Measurements from ENCODE around the gene MITD1.
"Not testable (repeated sequence)": the region's sequence is repeated elsewhere in the genome, so short reads cannot be mapped to it uniquely, and the experiment has no call there.

The MITD1 gene

GRCh38 chr2:99180755-99181623 is at the start of gene MITD1, which contains the start of gene MRPL30:
TSS of gene MITD1 (minus strand) at chr2:99181058. CDS start at chr2:99180981, 77 bp downstream.
TSS of gene MRPL30 (plus strand) at chr2:99181184. CDS start at chr2:99186204, 5,020 bp downstream.
- DNase-seq, result peak; percentile 69 to 77 (median 76)

- DNase-seq, result no peak
Observed at GRCh38 chr2:99217929-99218501, 37.2 kb upstream of the MITD1 start.

- no peak for DNase-seq
Observed at GRCh38 chr2:99216096-99216495, 35.2 kb upstream of the MITD1 start.

- DNase-seq, result no peak
Observed at GRCh38 chr2:99205491-99205890, 24.6 kb upstream of the MITD1 start.

GRCh38 chr2:99201959-99202678 is 21.3 kb upstream of the MITD1 start:
- no peak for DNase-seq

- DNase-seq, result no peak
Observed at GRCh38 chr2:99200076-99200800, 19.4 kb upstream of the MITD1 start.

- DNase-seq, result no peak
Observed at GRCh38 chr2:99198103-99198841, 17.4 kb upstream of the MITD1 start.

GRCh38 chr2:99192364-99192763 is 11.5 kb upstream of the MITD1 start:
- DNase-seq, result not testable (repeated sequence)

GRCh38 chr2:99190548-99190947 is 9.7 kb upstream of the MITD1 start:
- no peak for DNase-seq

GRCh38 chr2:99188357-99188756 is 7.5 kb upstream of the MITD1 start:
- no peak for DNase-seq

GRCh38 chr2:99187011-99187410 is 6.2 kb upstream of the MITD1 start:
- no peak for DNase-seq

- no peak for DNase-seq
Observed at GRCh38 chr2:99184811-99185210, 4.0 kb upstream of the MITD1 start.

- DNase-seq, result no peak
Observed at GRCh38 chr2:99183025-99183424, 2.2 kb upstream of the MITD1 start.

GRCh38 chr2:99181624-99182000 is 754 bp upstream of the MITD1 start:
- DNase-seq, result no peak

- DNase-seq, result no peak
Observed at GRCh38 chr2:99171377-99172140, 9.3 kb downstream of the MITD1 start.

- no peak for DNase-seq
Observed at GRCh38 chr2:99169534-99169933, 11.3 kb downstream of the MITD1 start.

- DNase-seq, result no peak
Observed at GRCh38 chr2:99166218-99166617, 14.6 kb downstream of the MITD1 start.

GRCh38 chr2:99159594-99159993 is 21.3 kb downstream of the MITD1 start:
- no peak for DNase-seq

GRCh38 chr2:99158599-99158998 is 22.3 kb downstream of the MITD1 start:
- no peak for DNase-seq

GRCh38 chr2:99156891-99157290 is 24.0 kb downstream of the MITD1 start:
- DNase-seq, result no peak

All from activated CD4-positive, CD25-positive, alpha-beta regulatory T cell (primary cell).